DMS153 treated with DMSO at 0.1 percent for 48 hours (cell line): ENCODE measurements around the gene PPP6R1.
"Not testable (repeated sequence)": the region's sequence is repeated elsewhere in the genome, so short reads cannot be mapped to it uniquely, and the experiment has no call there.

Experiments
- DNase-seq: peaks from one replicate; lab custom pipeline; 2025; ENCODE audit not compliant: unreplicated experiment; lab: John Stamatoyannopoulos, UW

Gene PPP6R1

DNA sequence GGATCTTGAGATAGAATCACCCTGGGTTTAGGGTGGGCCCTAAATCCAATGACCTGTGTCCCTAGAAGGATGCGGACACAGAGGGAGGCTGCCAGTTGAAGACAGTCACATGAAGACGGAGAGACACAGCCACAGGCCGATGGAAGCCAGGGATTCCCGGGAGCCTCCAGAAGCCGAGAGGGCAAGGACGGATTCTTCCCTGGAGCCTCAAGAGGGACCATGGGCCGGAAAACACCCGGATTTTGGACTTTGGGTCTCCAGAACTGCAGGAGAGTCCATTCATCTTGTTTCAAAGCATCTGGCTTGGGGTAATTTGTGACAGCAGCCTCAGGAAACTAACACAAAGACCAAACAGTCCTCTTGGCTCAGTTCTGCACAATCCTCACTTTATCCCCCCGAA lies 32.5 kb downstream of the PPP6R1 start:
- no peak for DNase-seq

DNA sequence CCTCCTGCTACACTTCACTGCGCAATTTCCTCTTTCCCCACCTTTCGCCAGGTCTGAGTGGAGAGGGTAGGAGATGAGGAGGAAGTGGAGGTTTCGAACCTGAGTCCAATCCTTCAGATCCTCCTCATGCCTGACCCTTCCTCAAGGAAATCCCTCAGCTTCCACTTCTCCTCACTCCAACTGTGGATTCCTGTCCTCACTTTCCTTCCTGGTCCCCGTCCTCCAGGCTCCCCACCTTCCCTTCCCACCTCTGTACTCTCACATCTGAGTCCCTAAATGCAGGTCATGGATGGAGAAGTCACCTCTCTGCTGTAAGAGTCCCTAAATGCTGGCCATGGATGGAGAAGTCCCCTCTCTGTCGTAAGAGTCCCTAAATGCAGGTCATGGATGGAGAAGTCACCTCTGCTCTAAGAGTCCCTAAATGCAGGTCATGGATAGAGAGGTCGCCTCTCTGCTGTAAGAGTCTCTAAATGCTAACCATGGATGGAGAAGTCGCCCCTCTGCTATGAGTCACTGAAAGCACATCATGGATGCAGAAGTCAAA lies 33.3 kb downstream of the PPP6R1 start:
- no peak for DNase-seq

DNA sequence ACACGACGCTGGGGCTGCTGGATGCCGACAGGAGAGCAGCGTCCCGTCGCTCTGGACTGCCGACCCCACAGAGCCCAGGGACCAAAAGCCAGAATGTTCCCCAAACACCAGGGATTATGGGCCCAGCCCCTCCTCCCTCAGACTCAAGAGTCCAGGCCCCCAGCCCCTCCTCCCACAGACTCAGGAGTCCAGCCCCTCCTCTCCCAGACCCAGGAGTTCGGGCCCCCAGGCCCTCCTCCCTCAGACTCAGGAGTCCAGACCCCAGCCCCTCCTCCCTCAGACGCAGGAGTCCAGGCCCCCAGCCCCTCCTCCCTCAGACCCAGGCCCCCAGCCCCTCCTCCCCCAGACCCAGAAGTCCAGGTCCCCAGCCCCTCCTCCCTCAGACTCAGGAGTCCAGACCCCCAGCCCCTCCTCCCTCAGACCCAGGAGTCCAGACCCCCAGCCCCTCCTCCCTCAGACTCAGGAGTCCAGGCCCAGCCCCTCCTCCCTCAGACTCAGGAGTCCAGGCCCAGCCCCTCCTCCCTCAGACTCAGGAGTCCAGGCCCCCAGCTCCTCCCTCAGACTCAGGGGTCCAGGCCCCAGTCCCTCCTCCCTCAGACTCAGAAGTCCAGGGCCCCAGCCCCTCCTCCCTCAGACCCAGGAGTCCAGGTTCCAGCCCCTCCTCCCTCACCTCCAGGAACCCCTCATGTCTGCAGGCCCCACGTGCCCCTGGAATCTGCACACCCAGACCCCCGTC lies 34.0 kb downstream of the PPP6R1 start:
- not testable (repeated sequence) for DNase-seq

DNA sequence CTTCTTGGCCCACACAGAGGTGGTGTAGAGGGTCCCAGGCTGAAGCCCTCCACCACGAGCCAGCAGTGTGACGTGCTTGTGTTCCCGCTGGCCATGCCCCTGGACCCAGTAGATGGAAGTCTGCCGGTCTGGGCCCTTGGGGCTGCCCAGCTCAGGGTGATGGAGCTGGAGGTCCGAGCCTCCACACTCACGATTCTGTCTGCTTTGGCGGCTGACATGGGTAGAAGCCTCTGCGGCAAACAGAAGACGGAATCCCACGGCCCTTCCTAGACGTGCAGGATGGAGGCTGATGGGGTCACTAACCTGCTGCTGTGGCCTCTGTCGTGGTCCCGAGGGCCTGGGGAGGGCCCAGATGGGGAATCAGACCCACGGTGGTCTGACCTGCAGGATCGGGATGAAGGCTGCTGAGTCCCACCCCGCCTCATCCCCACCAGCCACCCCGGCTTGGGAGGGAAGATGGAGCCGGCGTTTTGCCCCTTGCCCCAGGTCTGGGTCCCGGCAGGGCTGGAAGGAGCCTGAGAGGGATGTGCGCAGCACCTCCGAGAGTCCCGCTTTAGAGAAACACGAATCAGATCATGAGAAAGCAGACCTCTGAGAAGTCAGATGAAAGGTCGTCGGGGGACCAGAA lies 34.7 kb downstream of the PPP6R1 start:
- no peak for DNase-seq

DNA sequence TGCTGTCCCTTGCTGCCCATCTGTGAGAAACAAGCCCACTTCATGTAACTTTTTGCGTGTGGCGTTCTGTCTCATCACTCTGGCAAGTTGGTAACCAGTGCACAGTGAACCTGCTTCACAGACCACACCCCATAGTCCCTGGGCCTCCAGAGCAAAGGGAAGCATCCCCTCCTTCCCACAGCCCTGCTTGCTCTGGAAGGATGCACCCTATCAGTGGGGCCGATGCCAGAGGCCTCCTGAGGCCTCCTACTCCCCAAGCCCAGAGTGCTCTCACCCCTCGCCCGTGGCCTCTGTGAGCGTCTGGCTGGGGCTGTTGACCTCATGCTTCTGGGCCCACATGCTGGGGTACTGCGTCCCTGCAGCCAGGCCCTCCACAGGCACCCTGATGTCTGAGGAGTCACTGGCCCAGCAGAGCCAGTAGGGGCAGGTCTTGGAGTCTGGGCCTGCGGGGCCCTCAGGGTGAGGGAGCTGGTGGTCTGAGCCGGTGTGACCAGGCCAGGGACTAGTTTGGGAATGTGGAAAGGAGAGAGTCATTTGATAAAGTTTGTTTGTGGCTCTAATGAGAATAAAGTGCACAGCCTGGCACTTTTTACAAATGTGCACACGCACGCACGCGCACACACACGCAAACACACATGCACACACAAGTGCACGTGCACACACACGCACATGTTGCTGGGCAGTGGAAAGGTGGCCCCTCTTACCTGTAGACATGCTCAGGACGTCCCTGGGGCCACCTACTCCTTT lies 35.4 kb downstream of the PPP6R1 start:
- no peak for DNase-seq

DNA sequence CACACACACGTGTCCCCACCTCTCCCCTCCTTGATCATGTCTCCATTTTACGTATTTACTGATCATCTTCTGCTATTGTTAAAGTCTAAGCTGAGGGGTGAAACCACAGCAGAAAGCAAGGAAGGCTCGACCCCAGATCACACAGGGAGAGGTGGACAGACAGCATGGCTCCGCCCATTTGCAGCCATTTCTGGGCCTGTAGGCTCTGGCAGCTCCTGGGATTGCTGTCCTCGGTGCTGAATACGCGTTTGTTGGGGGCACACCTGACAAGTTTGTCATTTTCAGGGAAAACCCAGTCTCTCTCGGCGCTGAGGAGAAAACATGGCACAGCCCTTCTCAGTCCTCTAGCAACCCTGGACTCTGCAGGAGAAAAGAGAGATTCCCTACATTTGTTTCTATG lies 38.3 kb downstream of the PPP6R1 start:
- no peak for DNase-seq

DNA sequence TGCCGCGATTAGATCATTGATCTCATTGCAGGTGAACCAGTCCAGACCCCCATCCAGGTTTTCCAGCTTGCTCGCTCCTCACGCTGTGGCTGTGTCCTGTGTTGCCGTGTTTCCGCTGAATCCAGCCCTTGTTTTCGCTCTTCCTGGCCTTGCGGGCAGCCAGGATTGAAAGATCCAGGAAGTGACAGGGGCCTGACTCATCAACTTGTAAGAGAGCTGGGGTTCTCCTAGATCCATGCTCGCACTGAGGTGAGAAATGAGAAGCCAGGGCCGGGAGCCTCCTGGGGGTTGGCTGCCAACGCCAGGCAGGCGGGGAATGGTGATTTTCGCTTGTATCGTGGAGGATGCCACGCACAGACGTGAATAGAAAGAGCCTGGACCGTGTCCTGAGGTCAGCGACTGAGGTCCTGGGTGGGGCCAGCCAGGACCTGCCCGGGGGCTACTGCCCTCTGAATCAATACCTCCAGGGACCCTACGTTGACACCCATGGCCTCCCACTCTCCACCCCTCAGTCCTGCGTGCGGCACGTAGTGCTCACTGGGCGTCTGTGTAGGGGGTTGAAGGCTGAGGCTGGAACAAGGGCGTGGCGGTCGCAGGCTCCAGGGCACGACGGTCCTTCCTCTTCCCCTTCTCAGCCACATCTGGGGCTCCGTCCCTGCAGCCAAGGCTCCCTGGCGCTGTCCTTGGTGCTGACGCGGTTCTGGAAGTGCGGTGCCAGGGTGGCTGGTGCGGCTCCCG lies 42.2 kb downstream of the PPP6R1 start:
- DNase-seq = peak; percentile 91

DNA sequence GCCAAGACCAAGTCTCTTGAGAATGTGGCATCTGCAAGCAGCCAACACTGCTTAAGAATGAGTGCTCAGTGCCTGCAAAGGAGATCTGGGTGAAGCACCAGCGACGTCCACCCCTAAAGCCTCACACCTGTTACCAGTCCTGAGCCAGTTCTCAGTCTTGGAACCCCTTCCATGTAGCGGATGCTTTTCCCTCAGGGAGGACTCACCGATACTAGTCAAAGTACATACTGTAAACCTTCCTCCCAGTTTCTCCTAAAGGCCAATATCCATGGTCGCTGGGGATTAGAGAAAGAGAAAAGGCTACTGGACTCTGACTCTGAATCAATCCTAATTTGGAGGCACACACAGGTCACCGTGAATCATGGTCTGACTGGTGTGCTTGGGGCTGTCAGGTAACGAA lies 45.3 kb downstream of the PPP6R1 start:
- no peak for DNase-seq

DNA sequence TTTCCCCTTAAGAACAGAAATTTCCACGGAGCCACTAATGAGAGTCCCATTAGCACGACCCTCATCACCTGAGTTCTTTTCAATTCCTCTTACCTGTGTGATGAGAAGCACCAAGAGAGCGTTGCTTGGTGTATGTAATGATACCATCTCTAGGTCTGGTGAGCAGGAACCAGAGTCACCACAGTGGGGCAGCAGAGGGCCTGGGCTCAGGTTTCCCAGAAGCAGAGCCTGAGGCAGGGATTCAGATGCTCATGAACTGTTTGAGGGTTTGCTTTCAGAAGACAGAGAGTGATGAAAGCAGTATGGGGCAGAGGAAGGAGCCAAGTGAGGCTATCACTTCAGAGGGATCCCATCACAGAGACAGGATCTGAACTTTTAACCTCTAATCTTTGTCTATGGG lies 46.4 kb downstream of the PPP6R1 start:
- peak; percentile 74 for DNase-seq

DNA sequence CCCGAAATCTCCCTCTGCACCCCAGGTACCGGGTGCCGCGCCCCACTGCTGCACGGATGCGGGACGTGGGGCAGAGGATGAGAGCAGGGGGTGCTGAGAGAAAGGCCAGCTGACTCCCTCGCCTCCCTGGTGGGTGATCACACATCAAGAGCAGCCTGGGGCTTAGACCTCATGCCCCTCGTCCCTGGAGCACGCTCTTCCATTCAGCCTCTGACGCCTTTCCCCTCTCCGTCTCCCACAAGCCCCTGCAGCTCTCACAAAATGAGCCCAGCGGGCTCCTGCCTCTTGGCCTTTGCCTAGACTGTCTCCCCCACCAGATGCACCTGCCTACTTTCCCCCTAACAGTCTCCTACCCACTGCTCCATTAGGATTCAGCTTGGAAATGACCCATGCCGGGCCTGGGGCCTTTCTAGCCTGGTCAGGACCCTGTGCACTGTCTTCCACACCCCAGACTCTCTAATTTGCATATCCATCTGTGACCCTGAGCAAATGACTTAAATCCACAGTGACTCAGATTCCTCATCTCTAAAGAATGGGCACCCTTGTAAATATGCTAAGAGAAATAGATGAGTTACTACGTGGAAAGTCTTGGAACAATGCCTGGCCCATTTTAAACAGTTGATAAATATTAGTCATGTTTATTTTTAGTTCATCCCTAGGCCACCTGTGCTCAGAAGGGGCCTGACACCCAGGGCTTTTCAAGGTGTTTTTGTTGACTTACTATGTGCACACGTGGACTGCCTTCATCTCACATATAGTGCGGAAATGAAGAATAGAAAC lies 48.9 kb downstream of the PPP6R1 start:
- peak; percentile 74 for DNase-seq

DNA sequence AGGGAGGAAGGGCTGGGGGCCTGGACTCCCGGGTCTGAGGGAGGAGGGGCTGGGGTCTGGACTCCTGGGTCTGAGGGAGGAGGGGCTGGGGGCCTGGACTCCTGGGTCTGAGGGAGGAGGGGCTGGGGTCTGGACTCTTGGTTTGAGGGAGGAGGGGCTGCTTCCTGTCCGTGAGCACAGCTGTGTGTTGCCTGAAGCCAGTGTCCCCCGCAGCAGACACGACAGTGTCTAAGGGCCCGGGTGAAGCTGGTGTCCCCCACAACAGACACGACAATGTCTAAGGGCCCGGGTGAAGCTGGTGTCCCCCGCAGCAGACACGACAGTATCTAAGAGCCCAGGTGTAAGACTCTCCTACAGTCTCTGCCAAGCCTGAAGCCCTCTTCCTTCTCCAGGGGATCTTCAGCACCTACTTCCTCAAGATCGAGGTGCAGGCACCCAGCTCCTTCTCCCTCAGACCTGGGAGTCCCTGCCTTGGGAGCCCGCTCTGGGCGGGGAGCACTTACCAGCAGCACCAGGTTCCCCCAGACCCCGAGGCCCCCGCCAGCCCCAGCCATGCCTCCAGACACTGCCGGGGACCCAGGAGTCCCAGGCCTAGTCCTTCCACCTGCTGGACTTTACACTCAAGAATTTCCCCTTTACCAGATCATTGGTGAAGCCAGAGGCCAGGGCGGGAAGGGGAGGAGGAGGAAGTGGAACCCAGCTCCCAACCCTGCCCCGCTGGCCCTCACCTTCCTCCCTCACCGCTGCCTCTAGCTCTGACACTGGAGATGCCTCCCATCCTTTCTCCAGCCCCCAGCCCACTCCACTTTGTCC lies 49.7 kb downstream of the PPP6R1 start, which contains the start of gene PTPRH:
Gene PTPRH (minus strand): TSS at position 622 of the 813 bp plus-strand sequence. CDS start 68 bp downstream, at position 554.
- DNase-seq = peak; percentile 26

DNA sequence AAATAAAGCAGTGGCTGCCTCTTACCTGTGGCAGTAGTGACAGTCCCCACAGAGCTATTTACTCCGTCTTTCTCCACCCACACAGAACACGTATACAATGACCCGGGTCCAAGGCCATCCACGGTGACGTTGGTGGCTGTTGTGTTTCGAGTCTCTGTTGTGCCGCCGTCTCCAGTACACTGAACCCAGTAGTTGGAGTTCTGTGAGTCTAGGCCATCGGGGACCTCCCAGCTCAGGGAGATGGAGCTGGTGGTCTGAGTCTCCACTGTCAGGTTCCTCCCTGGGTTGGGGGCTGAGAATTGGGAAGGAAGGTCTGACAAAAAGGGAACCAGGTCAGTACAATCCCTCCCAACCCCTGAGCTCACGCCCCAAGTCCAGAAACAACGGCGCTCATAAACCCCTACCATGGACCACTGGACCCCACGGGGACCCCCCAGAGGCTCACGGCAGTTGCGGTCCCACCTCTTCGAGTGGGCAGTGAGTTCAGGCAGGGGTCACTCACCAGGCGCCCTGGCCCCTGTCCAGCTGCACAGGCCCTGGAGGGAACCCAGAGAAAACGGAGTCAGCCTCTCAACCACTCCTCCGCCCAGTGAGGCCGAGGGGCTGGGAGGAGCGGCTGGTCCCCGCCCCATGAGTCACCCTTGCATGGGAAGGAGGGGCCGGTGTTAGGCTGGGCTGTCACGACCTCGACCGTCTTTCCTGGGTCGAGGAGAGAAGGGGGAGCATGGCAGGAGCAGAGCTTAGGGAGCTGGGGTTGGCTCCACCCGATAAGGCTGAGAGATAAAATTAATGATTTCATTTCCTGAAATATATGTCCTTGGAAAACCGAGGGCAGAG lies 51.9 kb downstream of the PPP6R1 start:
- peak; percentile 49 for DNase-seq

DNA sequence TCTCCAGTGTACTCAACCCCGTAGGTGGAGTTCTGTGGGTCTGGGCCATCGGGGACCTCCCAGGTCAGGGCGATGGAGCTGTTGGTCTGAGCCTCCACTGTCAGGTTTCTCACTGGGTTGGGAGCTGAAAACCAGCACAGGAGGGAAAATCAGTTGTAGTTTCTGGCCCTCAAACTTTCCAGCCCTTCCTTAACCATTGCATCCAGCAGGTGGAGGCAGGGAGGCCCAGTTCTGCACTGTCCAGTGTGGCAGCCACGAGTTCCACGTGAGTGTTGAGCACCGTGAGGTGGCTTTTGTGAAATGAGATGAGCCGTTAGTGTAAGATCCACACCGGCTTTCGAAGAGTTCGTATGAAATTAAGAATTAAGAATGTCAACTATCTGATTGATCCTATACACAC lies 56.6 kb downstream of the PPP6R1 start:
- not testable (repeated sequence) for DNase-seq

DNA sequence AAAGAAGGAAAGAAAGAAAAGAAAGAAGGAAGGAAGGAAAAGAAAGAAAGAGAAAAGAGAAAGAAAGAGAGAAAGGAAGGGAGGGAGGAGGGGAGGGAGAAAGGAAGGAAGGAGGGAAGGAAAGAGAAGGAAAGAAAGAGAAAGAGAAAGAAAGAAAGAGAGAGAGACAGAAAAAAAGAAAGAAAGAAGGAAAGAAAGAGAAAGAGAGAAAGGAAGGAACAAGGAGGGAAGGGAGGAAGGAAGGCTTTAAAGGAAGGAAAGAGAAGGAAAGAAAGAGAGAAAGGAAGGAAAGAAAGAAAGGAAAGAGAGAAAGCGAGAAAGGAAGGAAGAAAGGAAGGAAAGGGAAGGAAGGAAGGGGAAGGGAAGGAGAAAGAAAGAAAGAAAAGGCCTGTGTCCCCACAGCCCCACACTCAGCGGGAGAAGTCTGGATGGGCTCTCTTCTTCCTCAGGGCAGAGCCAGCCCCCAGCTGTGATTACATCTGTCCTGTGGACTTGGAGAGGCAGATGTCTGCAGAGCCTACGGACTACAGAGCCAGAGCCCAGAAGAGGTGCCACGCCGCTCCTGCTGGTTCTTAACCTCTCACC lies 59.1 kb downstream of the PPP6R1 start:
- DNase-seq = no peak

DNA sequence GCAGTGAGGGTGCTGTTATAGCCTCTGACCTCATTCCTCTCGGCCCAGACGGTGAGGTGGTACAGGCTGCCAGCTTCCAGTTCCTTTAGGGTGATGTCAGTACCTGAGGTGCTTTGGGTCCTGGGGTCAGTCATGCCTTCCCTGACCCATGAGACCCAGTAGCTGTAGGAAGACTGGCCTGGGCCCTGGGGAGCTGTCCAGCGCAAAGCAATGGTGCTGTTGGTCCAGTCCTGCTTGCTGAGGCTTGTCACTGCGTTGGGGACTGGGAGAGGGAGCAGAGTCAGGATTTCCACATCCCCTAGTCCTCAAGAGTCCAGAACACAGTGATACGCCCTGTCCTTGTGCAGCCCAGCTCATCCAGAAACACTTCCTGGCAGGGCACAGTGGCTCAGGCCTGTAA lies 60.2 kb downstream of the PPP6R1 start:
- no peak for DNase-seq

DNA sequence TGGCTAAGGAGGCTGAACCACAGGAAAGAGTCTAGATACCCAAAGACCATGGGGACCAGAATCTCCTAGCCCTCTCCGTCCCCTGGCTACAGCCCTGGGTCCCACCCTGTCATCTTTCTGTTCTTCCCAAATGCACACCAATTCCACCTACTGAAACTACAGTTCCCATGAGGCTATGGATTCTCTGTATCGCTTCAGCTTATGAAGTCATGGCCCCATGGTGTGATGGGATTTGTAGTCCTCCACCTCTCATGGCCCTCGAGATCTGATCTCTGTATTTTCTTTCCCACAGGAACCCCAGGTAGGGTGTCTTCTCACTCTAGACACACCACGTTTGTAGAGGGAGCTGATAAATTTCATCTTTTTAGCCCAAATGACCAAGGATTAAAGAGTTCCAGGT lies 61.3 kb downstream of the PPP6R1 start:
- DNase-seq = no peak

DNA sequence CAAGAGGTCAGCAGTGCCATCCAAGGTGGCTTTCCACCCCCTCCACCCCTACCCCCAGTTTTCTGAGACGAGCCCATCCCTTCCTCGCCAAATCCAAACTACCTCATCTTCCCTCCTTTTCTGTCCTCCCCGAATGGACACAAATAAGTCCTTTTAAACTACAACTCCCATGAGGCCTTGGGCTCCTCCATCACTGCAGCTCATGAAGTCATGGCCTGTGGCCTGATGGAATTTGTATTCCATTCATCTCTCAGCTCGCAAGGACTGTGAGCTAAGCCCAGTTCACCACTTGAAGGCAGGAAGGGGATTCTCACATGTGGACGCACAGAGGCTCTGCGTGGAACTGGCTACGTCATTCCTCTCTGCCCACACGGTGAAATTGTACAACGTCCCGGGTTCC lies 62.0 kb downstream of the PPP6R1 start:
- no peak for DNase-seq

DNA sequence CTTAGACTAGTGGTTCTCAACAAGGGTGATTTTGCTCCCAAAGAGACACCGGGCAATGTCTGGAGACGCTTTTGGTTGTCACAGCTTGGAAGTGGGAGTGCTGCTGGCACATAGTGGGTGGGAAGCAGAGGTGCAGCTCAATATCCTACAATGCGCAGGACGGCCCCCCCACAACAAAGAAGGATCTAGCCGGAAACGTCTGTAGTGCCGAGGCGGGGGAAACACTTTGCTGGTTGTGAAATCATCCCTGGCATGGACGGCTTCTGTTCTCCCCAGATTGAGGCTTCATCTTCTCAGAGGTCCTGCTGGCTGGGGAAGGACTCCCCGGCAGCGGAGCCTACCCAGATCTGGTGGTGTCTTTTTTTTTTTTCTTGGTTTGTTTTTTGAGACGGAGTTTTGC lies 65.3 kb downstream of the PPP6R1 start:
- no peak for DNase-seq
